IPS-15b (cell line): ENCODE results near the gene UBXN7.
"Not testable (repeated sequence)": the region's sequence is repeated elsewhere in the genome, so short reads cannot be mapped to it uniquely, and the experiment has no call there.

Source experiments
- H3K27me3 ChIP-seq: one replicate; pipeline ENCODE4 v1.6.1; 2013; ENCODE audit warnings: low read length; ENCODE audit not compliant: control insufficient read depth, insufficient read depth
- H3K36me3 ChIP-seq: one replicate; pipeline ENCODE4 v1.6.1; 2013; ENCODE audit warnings: low read length; ENCODE audit not compliant: control insufficient read depth, insufficient read depth
- H3K4me1 ChIP-seq: one replicate; pipeline ENCODE4 v1.6.1; 2013; ENCODE audit warnings: mild to moderate bottlenecking, low read length; ENCODE audit not compliant: control insufficient read depth, insufficient read depth
- H3K4me3 ChIP-seq: one replicate; pipeline ENCODE4 v1.5.1; 2013; ENCODE audit warnings: low read depth, low read length
- H3K9ac ChIP-seq: one replicate; pipeline ENCODE4 v1.6.1; 2013; ENCODE audit warnings: low read depth, mild to moderate bottlenecking, low read length
- H3K9me3 ChIP-seq: one replicate; pipeline ENCODE4 v1.6.1; 2013; ENCODE audit warnings: mild to moderate bottlenecking, low read length; ENCODE audit not compliant: control insufficient read depth, insufficient read depth

UBXN7 gene

DNA sequence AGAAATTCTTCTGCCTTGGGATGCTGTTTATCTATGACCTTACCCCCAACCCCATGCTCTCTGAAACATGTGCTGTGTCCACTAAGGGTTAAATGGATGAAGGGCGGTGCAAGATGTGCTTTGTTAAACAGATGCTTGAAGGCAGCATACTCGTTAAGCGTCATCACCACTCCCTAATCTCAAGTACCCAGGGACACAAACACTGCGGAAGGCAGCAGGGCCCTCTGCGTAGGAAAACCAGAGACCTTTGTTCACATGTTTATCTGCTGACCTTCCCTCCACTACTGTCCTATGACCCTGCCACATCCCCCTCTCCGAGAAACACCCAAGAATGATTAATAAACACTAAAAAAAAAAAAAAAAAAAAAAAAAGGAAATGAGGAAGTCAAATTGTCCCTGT lies 46.2 kb downstream of the UBXN7 start:
- not testable (repeated sequence) for H3K9ac ChIP-seq, H3K4me1 ChIP-seq
- H3K36me3 ChIP-seq: peaks cover 12% of the 10 kb centered on the region

GRCh38 chr3:196385446-196385845 lies 46.8 kb downstream of the UBXN7 start:
- H3K4me1 ChIP-seq, H3K9ac ChIP-seq, H3K4me3 ChIP-seq, H3K27me3 ChIP-seq, H3K9me3 ChIP-seq: not testable (repeated sequence)
- H3K36me3 ChIP-seq: peaks cover 12% of the 10 kb centered on the region

More for the DNA sequence above, 46.2 kb downstream of the UBXN7 start:
- H3K9me3 ChIP-seq, H3K27me3 ChIP-seq, H3K4me3 ChIP-seq: not testable (repeated sequence)

DNA sequence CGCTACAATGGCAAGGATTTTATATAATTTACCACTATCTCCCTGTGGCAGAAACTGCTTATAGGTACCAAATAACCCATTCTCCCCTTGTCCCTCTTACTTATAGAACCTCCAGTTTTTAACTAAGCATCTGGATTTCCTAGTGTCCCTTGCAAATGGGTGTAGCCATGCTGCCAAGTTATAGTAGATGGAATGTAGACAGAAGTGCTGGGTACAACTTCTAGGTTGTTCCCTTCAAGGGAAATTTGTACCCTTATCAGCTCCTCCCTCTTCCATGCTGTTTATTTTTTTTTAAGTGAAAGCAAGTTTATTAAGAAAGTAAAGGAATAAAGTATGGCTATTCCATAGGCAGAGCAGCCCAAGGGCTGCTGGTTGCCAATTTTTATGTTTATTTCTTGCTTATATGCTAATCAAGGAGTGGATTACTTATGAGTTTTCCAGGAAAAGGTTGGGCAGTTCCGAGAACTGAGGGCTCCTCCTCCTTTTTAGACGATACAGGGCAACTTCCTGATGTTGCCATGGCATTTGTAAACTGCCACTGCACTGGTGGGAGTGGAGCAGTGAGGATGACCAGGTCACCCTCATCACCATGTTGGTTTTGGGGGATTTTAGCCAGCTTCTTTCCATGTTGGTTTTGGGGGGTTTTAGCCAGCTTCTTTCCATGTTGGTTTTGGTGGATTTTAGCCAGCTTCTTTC lies 53.9 kb downstream of the UBXN7 start:
- Histone ChIP-seq H3K9ac (no peak overlapping the region), H3K9me3 (no peaks in the 10 kb centered on the region), H3K27me3 (no peaks in the 10 kb centered on the region), H3K36me3 (no peaks in the 10 kb centered on the region), H3K4me3 (no peak overlapping the region), H3K4me1 (peaks cover 3% of the 10 kb centered on the region)

GRCh38 chr3:196377321-196377720 lies 54.9 kb downstream of the UBXN7 start:
- peaks cover 3% of the 10 kb centered on the region for H3K4me1 ChIP-seq
- H3K9ac ChIP-seq: no peak overlapping the region
- no peaks in the 10 kb centered on the region for H3K27me3 ChIP-seq
- H3K9me3 ChIP-seq: no peaks in the 10 kb centered on the region
- H3K4me3 ChIP-seq: no peak overlapping the region
- H3K36me3 ChIP-seq: no peaks in the 10 kb centered on the region

GRCh38 chr3:196365736-196366135 lies 66.5 kb downstream of the UBXN7 start:
- Histone ChIP-seq H3K36me3 (peaks cover 7% of the 10 kb centered on the region), H3K4me1 (no peaks in the 10 kb centered on the region), H3K27me3 (no peaks in the 10 kb centered on the region), H3K4me3 (no peak overlapping the region), H3K9me3 (no peaks in the 10 kb centered on the region), H3K9ac (no peak overlapping the region)

DNA sequence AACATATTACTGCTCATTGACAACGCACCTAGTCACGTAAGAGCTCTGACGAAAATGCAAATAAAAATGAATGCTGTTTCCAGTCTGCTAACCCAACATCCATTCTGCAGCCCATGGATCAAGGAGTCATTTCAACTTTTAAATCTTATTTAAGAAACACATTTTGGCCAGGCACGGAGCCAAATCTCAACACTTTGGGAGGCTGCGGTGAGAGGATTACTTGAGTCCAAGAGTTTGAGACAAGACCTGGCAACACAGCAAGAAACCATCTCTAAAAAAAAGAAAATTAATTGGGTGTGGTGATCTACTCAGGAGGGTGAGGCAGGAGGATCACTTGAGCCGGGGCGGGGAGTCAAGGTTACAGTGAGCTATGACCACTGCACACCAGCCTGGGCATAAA lies 71.6 kb downstream of the UBXN7 start:
- peaks cover 13% of the 10 kb centered on the region for H3K36me3 ChIP-seq
- H3K9ac ChIP-seq: no peak overlapping the region
- no peak overlapping the region for H3K4me3 ChIP-seq
- H3K9me3 ChIP-seq: no peaks in the 10 kb centered on the region
- no peaks in the 10 kb centered on the region for H3K4me1 ChIP-seq
- no peaks in the 10 kb centered on the region for H3K27me3 ChIP-seq

GRCh38 chr3:196358540-196358939 lies 73.7 kb downstream of the UBXN7 start:
- peaks cover 13% of the 10 kb centered on the region for H3K36me3 ChIP-seq
- H3K4me1 ChIP-seq, H3K27me3 ChIP-seq, H3K9me3 ChIP-seq, H3K9ac ChIP-seq, H3K4me3 ChIP-seq: not testable (repeated sequence)

- H3K9ac ChIP-seq: no peak overlapping the region
- H3K36me3 ChIP-seq: peaks cover 13% of the 10 kb centered on the region
- no peaks in the 10 kb centered on the region for H3K9me3 ChIP-seq
- H3K4me1 ChIP-seq: no peaks in the 10 kb centered on the region
- no peaks in the 10 kb centered on the region for H3K27me3 ChIP-seq
- H3K4me3 ChIP-seq: no peak overlapping the region
Observed at GRCh38 chr3:196357905-196358304, 74.3 kb downstream of the UBXN7 start.

GRCh38 chr3:196356556-196356955 lies 75.7 kb downstream of the UBXN7 start:
- Histone ChIP-seq H3K36me3 (peaks cover 13% of the 10 kb centered on the region), H3K4me1 (no peaks in the 10 kb centered on the region), H3K9ac (no peak overlapping the region), H3K4me3 (no peak overlapping the region), H3K27me3 (no peaks in the 10 kb centered on the region), H3K9me3 (no peaks in the 10 kb centered on the region)

GRCh38 chr3:196355668-196356067 lies 76.6 kb downstream of the UBXN7 start:
- H3K27me3 ChIP-seq: no peaks in the 10 kb centered on the region

DNA sequence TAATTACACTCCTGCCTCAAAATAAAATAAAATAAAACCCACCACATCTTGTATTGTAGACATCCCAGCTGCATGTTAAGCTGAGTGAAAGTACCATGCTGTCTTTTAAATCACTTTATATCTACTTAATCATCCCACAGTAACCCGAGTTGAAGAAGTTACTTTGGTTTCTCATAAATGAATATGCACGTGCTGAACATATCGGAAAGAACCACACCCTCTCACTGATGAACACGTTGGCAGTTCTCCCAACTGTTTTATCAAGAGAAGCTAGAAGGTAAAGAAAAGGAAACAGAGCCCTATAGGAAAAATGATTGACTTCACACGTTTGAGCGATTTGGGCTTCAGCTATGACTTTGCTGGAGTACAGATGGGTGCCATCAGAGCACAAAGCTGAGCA lies 78.1 kb downstream of the UBXN7 start:
- Histone ChIP-seq H3K27me3 (no peaks in the 10 kb centered on the region), H3K9me3 (no peaks in the 10 kb centered on the region), H3K4me3 (no peak overlapping the region), H3K36me3 (peaks cover 13% of the 10 kb centered on the region), H3K4me1 (no peaks in the 10 kb centered on the region), H3K9ac (no peak overlapping the region)

More at GRCh38 chr3:196355668-196356067, 76.6 kb downstream of the UBXN7 start:
- Histone ChIP-seq H3K9me3 (no peaks in the 10 kb centered on the region), H3K36me3 (peaks cover 13% of the 10 kb centered on the region), H3K9ac (no peak overlapping the region), H3K4me3 (no peak overlapping the region), H3K4me1 (no peaks in the 10 kb centered on the region)

GRCh38 chr3:196351541-196351940 lies 80.7 kb downstream of the UBXN7 start:
- peaks cover 5% of the 10 kb centered on the region for H3K36me3 ChIP-seq

More at GRCh38 chr3:196351541-196351940, 80.7 kb downstream of the UBXN7 start:
- Histone ChIP-seq H3K4me3 (no peak overlapping the region), H3K4me1 (no peaks in the 10 kb centered on the region), H3K9ac (no peak overlapping the region), H3K9me3 (no peaks in the 10 kb centered on the region), H3K27me3 (no peaks in the 10 kb centered on the region)
